ENCODE data around the gene CHAT.

Gene CHAT

DNA sequence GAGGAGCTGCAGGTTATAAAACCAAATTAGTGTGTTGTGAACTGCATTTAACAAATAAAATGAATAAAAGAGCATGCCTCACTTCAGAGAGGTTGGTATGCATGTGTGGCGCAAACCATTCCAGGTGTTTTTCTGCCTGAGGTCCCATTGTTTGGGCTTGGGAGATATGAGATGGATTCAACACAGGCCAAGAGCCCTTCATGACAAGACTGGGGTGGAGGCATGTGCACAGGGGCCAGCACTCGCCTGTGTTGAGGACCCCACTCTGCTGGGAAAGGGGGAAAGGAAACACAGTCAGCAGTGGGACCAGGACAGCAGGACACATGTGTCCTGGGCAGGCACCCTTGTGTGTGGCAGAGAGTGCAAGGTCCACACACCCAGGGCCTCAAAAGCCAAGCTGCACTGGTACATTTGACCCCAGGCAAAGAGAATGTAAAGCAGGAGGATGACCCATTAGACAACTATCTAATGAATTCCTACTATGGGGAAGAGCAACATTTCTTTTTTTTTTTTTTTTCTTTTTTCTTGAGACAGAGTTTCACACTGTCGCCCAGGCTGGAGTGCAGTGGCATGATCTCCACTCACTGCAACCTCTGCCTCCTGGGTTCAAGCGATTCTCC, 12.9 kb upstream of the CHAT start:
- FAIRE-seq (no peak), DNase-seq (ENCODE audit: insufficient read length, low spot score) (no peak)
- TF ChIP-seq CTCF (IDR thresholded peaks at IDR 0.05; ENCODE audit: insufficient read depth, missing control alignments) = no peak

DNA sequence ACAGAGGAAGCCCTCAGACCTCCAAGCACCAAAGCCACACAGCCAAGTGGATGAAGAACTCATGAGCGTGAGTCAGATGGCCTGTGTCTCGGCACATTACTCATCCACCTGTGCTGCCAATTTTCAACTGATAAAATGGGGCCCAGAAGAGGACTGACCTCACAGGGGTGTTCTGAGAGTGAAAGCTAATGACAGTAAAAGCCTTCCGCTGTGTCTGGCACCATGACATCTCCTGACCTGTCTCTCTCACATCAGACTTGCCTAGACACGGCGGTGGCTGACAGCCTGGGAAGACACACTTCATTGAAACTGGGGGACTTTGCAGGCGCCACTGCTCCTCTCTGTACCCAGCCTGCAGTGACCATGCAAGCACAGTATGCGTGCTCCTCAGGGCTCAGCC, 12.0 kb upstream of the CHAT start:
- DNase-seq (ENCODE audit: insufficient read length, low spot score) (no peak), FAIRE-seq (no peak)
- no peak for TF ChIP-seq CTCF (IDR thresholded peaks at IDR 0.05; ENCODE audit: insufficient read depth, missing control alignments)

GRCh38 chr10:49602380-49603023, 11.3 kb upstream of the CHAT start:
- FAIRE-seq = no peak
- DNase-seq (ENCODE audit: insufficient read length, low spot score) = no peak
- TF ChIP-seq CTCF (IDR thresholded peaks at IDR 0.05; ENCODE audit: insufficient read depth, missing control alignments) = no peak

DNA sequence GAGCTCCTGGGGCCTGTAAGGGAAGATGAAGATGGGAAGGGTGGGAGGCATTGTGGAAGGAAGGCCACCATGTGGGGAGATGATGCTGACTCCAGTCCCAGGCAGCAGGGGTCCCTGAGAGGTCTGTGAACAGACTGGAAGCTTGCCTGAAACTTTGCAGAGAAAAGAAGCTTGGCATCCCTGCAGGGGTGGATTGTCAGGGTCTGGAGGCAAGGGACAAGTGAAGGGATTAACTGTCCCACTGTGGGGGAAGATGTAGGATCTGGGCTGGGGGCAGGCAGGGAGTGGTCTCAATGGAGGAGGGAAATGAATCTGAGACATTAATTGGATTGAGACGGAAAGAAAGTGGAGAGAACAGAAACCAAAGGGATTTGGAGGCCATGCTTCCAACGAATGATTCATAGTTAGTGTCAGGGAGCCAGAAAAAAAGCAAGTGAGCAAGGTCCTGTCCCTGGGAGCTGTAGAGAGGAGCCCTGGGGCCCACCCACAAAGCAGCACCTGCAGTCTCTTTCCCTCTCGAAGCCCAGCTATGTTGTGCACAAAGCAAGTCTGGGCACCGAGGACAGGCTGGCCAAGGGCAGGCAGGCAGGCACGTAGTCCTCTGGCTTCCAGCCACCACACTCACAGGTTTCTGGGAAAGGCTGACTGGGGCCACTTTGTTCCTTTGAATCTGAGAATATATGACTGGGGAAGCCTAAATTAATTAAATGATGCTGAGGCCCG, 8.5 kb upstream of the CHAT start:
- FAIRE-seq (no peak), DNase-seq (ENCODE audit: insufficient read length, low spot score) (no peak)
- TF ChIP-seq CTCF (IDR thresholded peaks at IDR 0.05; ENCODE audit: insufficient read depth, missing control alignments) = no peak

DNA sequence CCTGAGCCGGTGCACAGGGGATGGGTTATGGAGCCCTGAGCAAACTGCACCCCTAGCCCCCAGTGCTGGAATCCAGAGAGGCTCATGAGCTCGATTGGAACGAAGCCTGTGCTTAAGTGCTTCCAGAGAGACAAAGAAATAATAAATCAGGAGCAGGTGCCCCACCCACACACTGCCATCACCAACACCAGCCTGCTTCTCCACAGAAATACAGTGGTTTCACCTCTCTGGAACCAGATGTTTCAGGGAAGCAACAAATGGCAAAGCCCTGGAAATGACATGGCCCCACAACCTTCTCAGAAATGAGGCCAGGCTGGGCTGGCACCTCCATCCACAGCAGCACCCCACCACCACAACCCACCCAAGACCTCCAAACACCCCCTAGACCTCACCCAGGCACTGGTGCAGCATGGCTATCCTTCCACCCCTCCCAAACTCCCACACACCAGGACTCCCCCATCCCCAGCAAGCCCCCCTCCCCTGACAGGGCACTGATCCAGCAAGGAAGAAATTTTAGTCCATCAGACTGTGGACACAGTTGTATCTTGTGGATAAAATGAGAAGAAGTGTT, 7.8 kb upstream of the CHAT start:
- DNase-seq (ENCODE audit: insufficient read length, low spot score) (no peak), FAIRE-seq (no peak)
- no peak for TF ChIP-seq CTCF (IDR thresholded peaks at IDR 0.05; ENCODE audit: insufficient read depth, missing control alignments)

GRCh38 chr10:49606981-49607535, 6.8 kb upstream of the CHAT start:
- no peak for TF ChIP-seq CTCF (IDR thresholded peaks at IDR 0.05; ENCODE audit: insufficient read depth, missing control alignments)
- FAIRE-seq (no peak), DNase-seq (ENCODE audit: insufficient read length, low spot score) (peak; percentile 2)

All from D721Med (cell line).